Brain microvascular endothelial cell (primary cell): ENCODE results near the gene B3GNT4.

Source experiments
- DNase-seq: peaks from one replicate; pipeline ENCODE4 v3.0.0-alpha.2; 2020
- H3K27ac ChIP-seq: fragments of 250-450 bp; sonication (Bioruptor Pico); 2 replicates; pipeline ENCODE4 v1.5.1; 2020; ENCODE audit warnings: mild to moderate bottlenecking, moderate library complexity
- H3K27me3 ChIP-seq: fragments of 250-450 bp; sonication (Bioruptor Pico); replicated peaks from 2 replicates; pipeline ENCODE4 v1.5.1; 2020; ENCODE audit warnings: mild to moderate bottlenecking
- H3K36me3 ChIP-seq: fragments of 250-450 bp; sonication (Bioruptor Pico); replicated peaks from 2 replicates; pipeline ENCODE4 v1.5.1; 2020; ENCODE audit warnings: mild to moderate bottlenecking
- H3K4me3 ChIP-seq: 2 replicates; pipeline ENCODE4 v1.5.1; 2011; ENCODE audit warnings: low read depth, mild to moderate bottlenecking, control low read depth, low read length, moderate library complexity
- in situ Hi-C: cut with HindIII; loops from 2 replicates; pipeline ENCODE4 v1.10.0; 2017; ENCODE audit warnings: low sequenced_read_pairs, low pct_ligation_motif_present
- TF ChIP-seq, protein P1 (sequence below): IDR thresholded peaks from 2 replicates; pipeline ENCODE4 v1.5.1; 2011; ENCODE audit warnings: low read depth, mild to moderate bottlenecking, moderate library complexity, low read length, control low read depth, inconsistent platforms; ENCODE audit errors: missing control alignments

The B3GNT4 gene

DNA sequence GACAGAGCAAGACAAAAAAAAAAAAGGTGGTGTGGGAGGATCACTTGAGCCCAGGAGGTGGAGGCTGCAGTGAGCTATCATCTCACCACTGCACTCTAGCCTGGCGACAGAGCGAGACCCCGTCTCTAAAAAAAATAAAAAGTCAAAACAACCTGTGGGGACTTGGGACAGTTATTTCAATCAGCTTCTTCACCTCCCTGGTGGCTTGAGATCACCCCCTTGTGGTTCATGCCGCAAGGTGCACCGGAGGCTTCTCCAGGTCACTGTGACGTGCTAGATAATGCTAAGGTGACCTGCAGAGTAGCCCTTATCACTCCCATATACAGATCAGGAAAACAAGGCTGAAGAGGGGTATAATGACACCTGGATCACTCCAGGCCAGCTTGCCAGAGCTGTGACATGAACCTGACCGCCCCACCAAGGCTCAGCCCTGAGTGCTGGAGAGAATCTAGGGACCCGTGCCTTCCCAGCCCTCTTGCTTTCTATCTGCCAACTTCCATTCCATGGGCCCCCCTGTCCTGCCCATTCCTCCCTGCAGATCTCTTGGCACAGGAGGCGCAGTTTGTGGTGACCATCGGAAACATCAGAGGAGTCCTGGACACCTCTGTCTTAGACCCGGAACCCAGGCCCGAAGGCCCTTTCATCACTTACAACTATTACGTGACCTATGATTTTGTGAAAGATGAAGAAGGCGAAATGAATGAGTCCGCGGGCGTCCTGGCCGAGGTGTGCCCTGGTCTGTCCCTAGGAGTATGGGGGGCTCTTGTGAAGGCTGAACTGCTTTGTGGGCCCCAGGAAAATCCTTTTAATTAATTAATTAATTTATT is 12.5 kb upstream of the B3GNT4 start:
- Histone ChIP-seq H3K27ac (no peak overlapping the region), H3K36me3 (no peaks in the 10 kb centered on the region), H3K4me3 (no peak overlapping the region), H3K27me3 (no peaks in the 10 kb centered on the region)
- in situ Hi-C loops = no loop called here
- TF ChIP-seq, protein P1, sequence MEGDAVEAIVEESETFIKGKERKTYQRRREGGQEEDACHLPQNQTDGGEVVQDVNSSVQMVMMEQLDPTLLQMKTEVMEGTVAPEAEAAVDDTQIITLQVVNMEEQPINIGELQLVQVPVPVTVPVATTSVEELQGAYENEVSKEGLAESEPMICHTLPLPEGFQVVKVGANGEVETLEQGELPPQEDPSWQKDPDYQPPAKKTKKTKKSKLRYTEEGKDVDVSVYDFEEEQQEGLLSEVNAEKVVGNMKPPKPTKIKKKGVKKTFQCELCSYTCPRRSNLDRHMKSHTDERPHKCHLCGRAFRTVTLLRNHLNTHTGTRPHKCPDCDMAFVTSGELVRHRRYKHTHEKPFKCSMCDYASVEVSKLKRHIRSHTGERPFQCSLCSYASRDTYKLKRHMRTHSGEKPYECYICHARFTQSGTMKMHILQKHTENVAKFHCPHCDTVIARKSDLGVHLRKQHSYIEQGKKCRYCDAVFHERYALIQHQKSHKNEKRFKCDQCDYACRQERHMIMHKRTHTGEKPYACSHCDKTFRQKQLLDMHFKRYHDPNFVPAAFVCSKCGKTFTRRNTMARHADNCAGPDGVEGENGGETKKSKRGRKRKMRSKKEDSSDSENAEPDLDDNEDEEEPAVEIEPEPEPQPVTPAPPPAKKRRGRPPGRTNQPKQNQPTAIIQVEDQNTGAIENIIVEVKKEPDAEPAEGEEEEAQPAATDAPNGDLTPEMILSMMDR = peak; percentile 91
- peak; percentile 62 for DNase-seq

DNA sequence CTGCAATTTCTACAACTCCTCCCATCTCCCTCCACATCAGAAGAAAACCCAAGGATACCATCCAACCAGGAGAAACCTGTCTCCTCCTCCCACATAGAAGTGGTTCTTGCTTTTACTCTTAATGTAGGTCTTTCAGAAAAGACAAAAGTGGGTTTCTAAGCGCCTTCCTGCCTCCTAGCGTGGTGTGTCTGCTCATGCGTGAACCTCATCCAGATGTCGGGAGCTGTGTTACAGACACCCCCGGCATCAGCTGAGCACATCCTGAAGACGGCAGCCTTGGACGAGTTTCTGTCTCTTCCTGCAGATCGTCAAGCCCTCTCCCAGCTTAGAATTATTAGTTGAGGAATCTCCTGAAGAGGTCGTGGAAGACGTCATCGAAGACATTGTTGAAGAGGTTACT is 11.1 kb upstream of the B3GNT4 start:
- no peak for DNase-seq
- Histone ChIP-seq H3K27ac (no peak overlapping the region), H3K4me3 (no peak overlapping the region), H3K27me3 (no peaks in the 10 kb centered on the region), H3K36me3 (no peaks in the 10 kb centered on the region)
- TF ChIP-seq, protein P1 = no peak
- in situ Hi-C loops = no loop called here

DNA sequence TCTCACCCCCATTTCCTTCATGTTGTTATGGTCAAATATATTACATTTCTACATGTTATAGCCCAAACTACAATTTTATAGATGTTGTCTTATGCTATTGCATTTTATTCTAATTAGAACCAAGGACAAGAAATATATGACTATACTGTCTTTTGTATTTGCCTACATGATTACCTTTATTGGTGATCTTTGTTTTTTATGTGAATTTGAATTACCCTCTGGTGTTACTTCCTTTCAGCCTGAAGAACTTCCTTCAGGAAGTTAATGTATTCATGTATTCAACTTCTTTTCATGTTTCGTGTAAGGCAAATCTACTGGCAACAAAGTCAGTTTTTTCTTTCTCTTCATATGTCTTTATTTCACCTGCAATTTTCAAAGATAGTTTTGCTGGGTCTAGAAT is 8.7 kb upstream of the B3GNT4 start:
- in situ Hi-C loops = no loop called here
- TF ChIP-seq, protein P1 = no peak
- no peaks in the 10 kb centered on the region for H3K27me3 ChIP-seq
- no peaks in the 10 kb centered on the region for H3K36me3 ChIP-seq
- no peak overlapping the region for H3K4me3 ChIP-seq
- no peak for DNase-seq
- no peak overlapping the region for H3K27ac ChIP-seq

DNA sequence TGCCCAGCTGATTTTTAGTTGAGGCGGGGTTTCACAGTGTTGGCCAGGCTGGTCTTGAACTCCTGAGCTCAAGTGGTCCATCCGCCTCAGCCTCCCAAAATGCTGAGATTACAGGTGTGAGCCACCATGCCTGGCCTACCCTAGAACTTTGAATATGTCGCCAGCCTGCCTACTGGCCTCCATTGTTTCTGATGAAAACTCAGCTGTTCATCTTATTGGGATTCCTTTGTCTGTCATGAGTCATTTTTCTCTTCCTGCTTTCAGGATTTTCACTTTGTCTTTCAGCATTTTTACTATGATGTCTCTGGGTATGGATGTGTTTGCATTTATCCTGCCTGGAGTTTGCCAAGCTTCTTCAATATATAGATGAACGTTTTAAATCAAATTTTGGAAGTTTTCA is 8.1 kb upstream of the B3GNT4 start:
- in situ Hi-C loops = no loop called here
- Histone ChIP-seq H3K36me3 (no peaks in the 10 kb centered on the region), H3K27ac (no peak overlapping the region), H3K27me3 (no peaks in the 10 kb centered on the region), H3K4me3 (no peak overlapping the region)
- TF ChIP-seq, protein P1 = no peak
- no peak for DNase-seq

DNA sequence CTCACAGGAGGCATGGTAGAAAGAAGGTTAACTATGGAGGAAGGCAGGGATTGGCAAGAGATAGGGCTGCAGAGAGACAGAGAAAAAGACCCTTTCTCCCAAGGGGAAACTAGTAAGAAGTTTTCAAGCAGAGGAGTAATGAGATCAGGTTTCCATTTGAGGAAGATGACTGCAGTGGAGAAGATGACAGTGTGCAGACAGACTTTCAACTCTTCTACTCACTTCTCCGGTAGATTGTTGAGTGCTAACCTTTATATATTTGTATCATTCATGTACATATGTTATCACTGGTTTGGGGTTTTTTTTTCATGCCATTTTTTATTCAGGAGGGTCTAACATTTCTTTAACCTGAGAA is 5.9 kb upstream of the B3GNT4 start:
- H3K4me3 ChIP-seq = no peak overlapping the region
- TF ChIP-seq, protein P1 = no peak
- H3K27me3 ChIP-seq = no peaks in the 10 kb centered on the region
- no peaks in the 10 kb centered on the region for H3K36me3 ChIP-seq
- no peak for DNase-seq
- in situ Hi-C loops = no loop called here
- no peak overlapping the region for H3K27ac ChIP-seq
